GM18520 (cell line): ENCODE results near the gene OVCA2.
"Not testable (repeated sequence)": the region's sequence is repeated elsewhere in the genome, so short reads cannot be mapped to it uniquely, and the experiment has no call there.

Source experiments
- ATAC-seq: cut with Tn5 transposase; IDR thresholded peaks from one replicate; pipeline ENCODE4 v1.9.1; 2021; ENCODE audit not compliant: unreplicated experiment

The OVCA2 gene

DNA sequence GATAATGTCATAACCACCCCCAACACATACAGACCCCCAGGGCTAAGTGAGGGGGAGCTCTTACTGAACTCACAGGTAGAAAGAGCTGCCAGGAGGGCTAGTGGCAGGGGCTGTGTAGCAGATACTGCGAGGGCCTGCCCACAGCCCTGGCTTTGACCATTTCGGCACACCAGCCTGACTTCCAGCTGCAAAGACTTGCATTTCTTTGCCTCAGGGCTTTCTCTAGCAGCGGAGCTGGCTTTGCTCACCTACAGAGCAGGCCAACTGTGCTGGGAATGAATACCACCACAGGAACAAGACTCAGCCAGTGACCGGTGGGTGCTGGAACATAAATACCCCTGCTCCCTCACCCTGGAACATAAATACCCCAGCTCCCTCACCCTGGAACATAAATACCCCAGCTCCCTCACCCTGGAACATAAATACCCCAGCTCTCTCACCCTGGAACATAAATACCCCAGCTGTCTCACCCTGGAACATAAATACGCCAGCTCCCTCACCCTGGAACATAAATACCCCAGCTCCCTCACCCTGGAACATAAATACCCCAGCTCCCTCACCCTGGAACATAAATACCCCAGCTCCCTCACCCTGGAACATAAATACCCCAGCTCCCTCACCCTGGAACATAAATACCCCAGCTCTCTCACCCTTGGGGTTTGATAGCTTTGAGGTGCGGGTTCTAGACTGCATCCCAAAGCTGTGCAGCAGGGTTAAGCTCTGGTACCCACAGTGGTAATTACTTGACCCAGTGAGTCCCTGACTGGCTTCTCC lies 28.4 kb upstream of the OVCA2 start:
- not testable (repeated sequence) for ATAC-seq

DNA sequence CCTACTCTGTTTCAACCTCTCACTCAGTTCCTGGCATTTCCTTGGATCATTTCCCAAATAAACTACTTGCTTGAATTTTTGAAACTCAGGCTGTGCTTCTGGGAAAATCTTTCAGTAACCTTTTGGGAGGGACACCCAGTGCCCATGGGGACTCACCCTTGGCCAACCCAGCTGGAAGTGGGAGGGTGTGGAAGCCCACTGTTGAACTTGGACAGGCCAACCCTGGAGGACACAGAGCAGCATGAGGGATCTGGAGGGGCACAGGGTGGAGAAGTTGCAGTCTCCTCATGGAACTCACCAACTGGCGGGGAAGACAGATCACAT lies 27.9 kb upstream of the OVCA2 start:
- no peak for ATAC-seq

DNA sequence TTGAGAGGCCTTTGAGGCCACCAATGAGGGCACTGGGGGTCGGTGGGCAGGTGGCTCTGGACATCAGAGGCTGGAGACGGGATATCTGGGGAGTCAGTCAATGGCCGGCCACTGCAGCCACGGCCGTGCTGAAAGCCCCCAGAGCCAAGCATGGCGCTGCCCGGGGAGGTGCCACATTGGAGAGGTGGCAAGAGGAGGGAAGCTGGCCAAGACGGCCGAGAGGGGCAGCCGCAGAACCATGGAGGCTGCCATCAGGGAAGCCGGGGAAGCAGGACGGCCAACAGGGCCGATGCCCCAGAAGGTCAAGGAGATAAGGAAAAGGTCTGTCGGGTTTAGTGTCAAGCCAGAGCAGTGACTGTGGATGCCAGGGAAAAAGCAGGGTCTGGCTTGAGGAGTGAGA lies 26.5 kb upstream of the OVCA2 start:
- ATAC-seq = no peak

DNA sequence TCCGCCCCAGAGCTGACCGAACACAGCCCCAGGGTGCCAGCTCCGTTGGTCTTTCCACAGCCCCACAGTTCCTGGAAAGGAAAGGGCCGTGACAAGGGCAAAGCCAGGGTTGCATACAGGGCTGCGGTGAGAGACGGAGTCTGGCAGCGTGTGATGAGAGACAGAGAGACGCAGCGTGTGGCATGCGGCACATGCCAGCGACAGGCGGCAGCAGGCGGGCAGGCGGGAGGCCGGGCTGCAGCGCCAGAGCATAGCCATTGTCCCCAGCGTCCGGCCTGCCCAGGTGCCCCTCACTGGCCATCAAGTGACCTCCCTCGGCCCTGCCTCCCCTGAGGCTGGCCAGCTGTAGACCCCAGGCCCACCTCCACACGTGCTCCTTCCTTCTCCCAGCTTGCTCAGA lies 25.3 kb upstream of the OVCA2 start:
- no peak for ATAC-seq

DNA sequence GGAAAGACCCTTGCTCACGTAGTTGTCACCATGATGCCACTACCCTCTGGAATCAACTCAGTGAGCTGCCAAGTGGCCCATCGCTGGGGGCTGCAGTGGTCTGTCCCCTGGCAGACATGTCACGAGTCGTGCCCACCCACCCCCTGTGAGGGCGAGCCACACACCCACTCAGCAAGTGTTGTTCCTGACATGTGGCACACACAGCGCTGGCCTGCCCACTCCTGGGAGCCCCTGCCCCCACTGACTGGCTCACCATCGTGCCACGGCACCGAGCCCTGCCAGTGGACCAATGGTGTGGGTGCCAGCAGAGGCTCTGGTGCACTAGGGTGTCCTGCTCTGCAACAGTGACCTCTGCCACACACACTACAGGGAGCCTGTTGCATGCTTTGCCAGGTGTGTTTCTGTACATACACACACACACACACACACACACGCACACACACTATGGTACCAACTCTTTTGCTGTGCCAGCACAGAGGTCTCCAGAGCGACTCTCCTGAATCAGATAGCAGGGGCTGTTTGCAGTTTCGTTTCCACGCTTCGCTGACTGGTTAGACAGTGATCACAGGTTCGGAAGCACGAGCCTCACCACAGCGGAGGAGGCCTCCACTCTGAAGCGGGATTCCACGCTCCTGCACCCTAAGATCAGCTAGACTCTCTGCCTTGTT lies 24.4 kb upstream of the OVCA2 start:
- no peak for ATAC-seq

DNA sequence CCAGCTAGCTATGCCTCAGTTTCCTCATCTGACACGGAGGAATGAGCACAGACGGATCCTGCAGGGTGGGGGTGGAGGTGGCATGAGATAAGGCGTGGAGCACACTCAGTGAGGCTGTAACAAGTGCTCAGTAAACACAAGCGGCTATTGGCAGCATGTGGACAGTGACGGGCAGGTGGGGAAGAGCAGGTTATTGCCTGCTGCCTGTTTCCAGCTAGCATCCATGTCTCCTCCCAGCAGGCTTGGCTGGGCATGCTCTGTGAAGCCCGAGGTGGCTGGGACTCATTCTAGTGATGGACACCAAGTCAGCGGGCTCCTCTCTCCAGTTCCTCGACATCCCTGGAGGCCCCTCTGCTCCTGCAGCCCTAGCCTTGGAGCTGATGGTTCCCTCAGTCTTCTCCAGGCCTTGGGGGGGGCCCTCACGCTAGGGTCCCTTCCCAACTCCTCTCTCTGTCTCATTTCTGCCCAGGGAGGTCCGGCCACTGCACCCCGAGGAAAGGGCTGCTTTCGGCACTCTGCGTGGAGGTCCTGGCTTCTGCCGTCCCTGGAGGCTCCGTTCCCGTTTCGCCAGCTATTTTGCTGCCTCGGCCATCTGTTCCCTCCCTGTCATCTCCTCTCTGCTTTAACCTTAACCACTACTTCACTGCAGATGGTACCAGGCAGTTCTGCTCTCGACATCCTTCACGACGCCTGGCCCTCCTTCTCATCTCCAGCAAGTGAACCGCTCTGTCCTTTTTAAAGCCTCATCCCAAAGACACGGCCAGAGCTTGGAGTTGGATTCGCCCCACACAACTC lies 22.9 kb upstream of the OVCA2 start:
- no peak for ATAC-seq

DNA sequence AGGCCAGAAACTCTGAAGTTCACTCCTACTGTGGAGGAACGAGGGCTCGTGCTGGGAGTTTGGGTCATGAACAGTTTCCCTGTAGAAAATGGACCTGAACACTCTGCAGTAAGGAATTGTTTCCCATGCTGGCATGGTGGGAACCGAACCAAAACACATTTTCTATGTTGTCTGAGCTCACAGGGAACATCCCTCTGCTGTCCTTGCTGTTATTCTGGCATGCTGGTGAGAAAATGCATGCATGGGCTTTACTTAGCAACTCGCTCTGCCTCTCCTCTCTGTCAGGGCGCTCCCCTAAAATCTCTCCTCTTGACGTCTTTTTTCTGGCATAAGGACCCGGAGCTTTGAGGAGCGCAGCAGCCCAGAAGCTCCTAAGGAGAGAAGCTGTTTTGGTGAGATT lies 22.1 kb upstream of the OVCA2 start:
- ATAC-seq = no peak

DNA sequence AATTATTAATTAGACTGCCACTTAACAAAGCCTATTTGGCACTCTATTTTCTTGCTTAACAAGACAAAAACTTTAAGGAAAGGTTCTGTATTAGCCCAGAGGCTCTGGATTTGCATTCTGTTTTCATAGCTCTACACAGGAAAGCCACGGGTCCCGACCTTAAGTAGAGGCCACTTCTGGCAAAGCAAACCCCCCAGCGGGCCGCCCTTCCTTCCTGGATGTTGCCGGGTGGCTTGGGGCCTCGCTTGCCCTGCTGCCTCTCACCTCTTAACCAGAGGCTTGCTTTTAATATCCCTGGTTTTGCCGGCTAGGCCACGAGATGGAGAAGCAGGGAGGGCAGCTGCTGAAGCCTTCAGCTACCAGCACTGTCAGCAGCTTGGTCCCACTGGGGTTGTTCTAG lies 21.1 kb upstream of the OVCA2 start:
- ATAC-seq = no peak

DNA sequence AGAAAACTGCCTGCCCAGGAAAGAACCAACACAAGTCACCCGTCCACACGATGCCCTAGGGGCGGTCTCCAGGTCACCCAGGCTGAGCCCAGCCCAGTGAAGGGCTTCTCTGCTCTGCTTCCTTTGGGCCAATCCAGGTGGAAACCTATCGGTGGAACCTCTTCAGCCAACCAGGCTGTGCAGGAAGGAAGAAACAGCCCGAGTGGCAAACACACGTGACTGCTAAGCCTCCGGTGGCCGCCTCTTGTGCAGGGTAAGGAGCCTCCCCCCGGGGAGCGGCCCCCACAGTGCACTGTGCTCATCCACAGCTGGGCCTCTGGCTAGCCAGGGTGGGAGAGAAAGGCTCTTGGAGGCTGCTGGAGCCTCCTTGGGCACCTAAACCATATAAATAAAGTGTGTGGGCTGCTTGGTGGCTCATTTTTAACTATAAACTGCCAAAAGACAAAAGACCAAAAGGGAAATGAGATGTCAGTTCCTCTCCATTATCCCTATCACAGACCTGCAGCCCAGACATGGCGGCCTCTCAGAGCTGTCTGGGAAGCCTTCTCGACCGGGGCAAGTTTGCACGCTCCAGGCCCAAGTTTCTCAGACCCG lies 19.1 kb upstream of the OVCA2 start:
- ATAC-seq = no peak

DNA sequence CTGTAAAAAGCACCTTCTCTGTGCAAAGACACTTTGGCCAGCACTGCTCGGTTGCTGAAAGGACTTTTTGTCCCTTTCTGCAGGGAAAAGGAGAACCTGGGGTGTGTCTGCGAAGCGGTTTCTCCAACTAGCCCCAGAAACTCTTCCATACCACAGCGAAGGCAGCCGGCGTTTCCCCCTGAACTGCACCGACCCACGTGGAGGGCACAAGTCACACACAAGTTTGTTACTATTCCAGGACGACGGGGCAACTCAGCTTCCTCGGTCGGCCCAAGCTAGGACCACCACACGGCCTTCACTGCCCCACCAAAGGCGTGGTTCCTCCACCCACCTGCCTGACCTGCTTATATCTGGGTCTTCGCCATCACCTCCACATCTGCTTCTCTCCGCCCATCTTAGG lies 18.6 kb upstream of the OVCA2 start:
- no peak for ATAC-seq

DNA sequence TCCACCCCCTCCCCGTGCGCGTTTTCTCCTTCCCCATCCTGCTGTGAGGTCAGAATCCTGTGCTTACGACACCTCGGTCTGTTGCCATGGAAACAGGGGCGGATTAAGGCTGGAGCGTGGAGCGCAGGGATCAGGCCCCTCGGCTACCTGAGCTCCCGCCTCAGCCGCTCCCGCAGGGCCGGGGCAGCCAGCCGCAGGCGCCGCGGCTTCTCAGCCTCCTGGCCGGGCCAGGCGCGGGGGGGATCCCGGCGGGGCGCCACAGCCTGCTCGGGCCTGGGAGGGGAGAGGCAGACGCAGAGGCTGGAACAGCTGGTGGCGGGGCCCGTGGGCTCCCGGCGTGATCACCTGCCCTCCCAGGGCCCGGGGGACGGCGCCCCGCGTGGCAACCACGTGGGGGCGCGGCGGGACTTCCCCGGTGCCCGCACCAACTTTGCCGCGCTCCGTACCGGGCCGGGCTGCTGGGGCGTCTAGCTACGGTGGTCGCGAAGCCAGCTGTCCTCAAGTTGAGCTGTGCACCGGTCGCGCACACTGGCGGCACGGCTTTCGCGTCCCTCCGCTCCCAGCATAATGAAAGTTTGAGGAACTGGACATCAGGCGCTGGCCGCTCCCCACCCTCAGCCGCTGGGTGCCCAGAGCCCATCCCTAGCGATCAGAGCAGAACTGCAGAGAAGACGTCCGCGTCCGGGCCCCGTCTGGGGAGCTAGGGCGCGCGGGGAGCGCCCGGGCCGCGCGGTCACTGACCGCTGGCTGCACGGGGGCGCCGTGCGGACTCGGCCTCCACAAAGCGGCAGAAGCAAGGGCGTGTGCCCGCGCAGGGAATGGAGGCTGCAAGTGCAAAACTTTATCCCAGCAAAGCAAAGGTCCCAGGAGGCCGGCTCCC lies 17.9 kb upstream of the OVCA2 start:
- no peak for ATAC-seq

DNA sequence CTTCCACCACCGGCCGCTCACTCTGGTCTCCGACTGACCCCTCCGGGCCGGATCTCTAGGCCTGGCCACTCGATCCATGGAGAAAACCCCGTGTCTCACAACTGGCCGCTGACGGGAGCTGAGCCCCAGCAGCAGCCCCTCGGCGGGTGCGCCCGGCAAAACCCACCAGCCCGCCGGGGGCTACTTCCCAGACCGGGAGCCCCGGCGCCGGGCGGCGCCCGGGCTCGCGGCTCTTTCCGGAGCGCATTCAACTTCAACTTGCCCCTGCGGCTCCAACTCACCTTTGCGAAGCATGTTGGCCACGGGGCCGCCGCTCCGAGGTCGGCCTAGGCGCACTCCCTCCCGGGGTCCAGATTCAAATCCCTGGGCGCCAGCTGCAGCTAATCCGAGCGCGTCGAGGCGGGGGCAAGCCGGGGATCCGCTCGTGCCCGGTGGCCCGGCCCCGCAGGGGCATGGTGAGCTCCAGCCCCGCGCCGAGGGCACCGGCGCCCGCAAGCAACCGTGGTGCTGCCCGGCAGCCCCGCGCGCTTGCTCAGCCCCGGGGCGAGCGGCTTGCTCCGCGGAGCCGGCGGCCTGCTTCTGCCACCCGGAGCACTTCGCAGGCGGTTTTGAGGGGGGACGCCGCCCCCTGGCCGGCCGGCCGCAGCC lies 17.1 kb upstream of the OVCA2 start:
- no peak for ATAC-seq

DNA sequence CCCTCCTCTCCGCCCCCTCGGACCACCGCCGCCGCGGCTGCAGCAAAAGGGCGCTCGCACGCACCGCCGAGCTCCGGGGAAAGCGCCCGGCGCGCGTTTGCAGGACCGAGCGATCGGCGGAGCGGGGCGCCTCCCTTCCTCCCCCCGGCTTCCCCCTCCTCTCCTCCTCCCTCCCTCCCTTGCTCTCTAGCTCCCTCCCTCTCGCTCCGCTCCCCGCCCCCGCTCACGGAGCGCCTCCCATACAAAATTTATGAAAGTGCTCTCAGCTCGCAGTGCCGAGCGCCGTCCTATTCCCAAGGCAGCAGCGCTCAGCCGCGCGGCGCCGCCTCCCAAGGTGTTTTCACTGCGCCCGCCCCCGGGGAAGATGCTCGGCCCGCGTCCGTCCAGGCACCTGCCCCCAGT lies 16.6 kb upstream of the OVCA2 start, which contains the start of gene RTN4RL1:
TSS of gene RTN4RL1 (minus strand) at position 115 of the 402 bp plus-strand sequence. CDS start 469 bp downstream, outside the sequence.
- no peak for ATAC-seq

DNA sequence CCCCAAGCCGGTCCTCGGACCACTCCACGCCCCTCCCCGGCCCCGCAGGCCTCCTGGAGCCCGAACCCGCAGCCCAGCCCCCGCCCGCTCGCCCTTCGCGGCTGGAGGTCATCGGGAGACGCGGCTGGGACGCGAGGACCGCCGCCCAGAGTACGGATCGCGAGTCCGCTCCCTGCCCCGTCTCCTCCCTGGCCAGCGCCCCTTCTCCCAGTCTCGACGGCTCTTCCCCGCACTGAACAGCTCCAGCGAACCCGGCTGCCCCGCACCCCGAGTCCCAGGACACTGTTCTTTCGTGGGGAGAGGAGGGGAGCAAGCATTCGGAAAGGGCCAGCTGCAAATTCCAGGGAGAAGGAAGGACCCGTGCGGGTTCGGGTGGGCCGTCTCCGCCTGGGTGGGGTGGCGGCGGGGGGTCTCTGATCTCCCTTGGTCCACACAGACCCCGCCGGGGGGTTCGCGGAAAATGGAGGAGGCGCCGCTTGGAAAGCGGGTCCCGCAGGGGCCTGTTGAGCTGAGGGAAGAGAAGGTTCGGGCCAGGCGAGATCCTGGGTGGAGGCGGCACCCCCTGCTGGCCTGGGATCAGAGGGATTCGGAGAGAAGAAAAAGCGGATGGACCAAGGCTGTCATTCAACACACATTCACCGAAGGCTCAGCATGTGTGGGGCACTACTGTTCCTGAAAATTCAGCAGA lies 16.1 kb upstream of the OVCA2 start:
- ATAC-seq = no peak

DNA sequence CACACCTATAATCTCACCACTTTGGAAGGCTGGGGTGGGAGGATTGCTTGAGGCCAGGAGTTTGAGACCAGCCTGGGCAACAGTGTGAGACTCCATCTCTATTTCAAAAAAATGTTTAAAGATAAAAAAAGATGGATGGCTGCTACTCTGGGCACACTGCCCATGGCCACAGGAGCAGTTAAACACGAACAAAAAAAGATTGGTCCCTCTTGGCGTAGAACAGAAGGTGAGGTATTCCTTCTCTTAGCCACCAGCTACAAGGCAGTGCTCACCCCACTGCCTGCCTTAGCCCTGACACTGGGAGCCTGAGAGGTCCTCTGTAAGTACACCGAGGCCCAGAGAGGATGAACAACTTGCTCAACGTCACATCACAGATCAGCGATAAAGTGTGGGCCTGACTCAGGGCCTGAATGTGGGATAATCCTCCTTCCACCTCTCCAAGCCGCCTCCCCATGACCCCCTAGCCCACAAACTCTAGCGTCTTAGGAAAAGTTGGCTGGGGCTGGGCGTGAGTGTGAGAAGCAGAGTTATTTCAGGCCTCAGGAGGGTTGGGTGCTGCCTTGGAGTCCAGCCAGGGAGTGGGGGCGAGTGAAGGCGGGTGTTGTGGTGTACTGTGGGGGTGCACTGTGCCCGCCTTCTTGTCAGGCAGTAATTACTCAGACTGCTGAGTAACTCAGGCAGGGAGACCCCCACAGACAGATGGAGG lies 14.1 kb upstream of the OVCA2 start:
- no peak for ATAC-seq

DNA sequence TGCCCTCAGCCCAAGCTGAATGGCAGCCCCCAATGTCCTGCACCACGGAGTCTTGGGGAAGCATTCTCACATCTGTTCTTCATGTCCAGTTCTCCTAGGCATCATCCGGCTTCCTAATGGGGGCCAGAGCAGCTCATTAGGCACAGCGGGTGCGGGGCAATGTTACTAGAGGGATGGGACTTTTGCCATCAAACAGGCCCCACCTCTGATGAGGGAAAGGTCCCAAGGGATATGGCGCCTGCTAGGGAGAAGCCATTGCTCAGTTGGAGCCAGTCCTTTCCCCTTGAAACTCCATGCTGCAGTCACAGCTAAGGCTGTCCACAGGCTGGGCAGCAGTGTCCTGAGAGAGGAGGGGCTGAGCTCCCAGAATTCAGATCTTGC lies 13.6 kb upstream of the OVCA2 start:
- no peak for ATAC-seq

DNA sequence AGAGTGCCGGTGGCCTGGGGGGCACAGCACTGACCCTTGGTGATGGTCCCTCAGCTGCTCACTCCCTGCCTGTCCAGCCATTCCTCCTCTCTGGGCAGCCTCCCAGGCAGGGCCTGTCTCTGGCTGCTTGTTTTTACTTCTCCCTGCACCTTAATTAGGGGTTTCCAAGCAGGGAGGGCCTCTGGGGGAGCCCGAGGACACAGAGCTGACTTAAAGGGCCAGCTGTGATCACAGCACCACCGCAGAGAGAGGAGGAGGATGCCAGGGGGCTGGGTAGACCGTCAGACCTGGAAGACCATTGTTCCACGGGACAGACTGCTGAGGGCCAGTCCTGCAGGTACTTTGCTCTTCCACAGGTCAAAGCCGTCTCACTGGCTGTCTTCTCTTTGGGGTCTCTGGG lies 13.1 kb upstream of the OVCA2 start:
- no peak for ATAC-seq

DNA sequence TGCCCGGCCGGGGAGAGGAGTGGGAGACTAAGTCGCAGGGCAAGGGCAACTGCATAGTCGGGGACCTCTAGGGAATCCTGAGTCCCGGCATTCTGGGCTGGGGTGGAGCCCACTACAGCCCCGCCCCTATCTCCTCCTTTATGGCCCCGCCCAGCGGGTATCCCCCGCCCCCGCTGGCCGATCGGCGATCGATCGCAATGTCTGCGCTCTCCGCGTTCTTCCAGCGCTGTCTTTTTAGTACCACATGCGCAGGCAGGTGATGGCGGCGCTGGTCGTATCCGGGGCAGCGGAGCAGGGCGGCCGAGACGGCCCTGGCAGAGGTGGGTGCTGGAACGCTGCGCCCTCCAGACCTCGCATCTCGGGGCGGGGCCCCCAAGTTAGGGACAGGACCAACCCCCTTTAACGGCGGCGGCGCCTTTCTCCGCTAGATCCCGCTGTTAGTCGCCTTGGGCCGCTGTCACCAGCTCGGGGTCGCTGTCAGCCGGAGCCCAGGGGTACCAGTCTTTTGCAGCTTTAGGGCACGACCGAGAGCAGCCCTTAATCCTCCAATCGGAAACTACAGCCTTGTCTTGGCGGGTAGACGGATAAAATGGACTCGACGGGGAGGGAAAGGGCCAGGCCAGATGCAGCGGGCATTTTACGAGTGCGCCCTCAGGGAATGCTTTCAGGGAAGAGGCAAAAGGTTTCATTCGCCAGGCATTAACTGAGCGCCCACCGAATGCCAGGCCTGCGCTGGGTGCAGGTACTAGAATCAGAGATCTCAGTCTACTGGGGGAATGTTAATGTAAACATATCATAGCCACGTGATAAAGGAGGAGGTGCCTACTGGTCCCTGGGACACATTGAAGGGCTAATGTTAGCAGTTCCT lies 11.7 kb upstream of the OVCA2 start, which contains the start of gene DPH1:
TSS of gene DPH1 (plus strand) at position 243 of the 868 bp plus-strand sequence. CDS start at position 260, 17 bp downstream.
- peak; percentile 70 for ATAC-seq
